Stimulated activated CD4-positive, alpha-beta T cell treated with anti-CD3 and anti-CD28 coated beads, Interleukin-2, amount 100 ng/mL, for 4 hours (primary cell): Measurements from ENCODE around the gene MYL11.

ENCODE experiments used
- DNase-seq: peaks from one replicate; pipeline ENCODE4 v3.0.0-alpha.2; 2020; ENCODE audit warnings: low read depth

MYL11 gene

GRCh38 chr16:30371248-30371816, 3.3 kb upstream of the MYL11 start:
- no peak for DNase-seq

GRCh38 chr16:30372038-30372712, 2.4 kb upstream of the MYL11 start:
- no peak for DNase-seq

GRCh38 chr16:30372725-30373124, 1.9 kb upstream of the MYL11 start:
- DNase-seq: no peak

GRCh38 chr16:30375864-30376263, 1.3 kb downstream of the MYL11 start:
- no peak for DNase-seq

GRCh38 chr16:30376461-30376902, 1.9 kb downstream of the MYL11 start:
- no peak for DNase-seq

GRCh38 chr16:30377050-30377811, 2.6 kb downstream of the MYL11 start:
- DNase-seq: no peak

- DNase-seq: peak; percentile 88
These were observed 3.2 kb downstream of the MYL11 start for GRCh38 chr16:30377812-30378235.

- peak; percentile 98 for DNase-seq
These were observed 3.9 kb downstream of the MYL11 start for GRCh38 chr16:30378236-30379157.

GRCh38 chr16:30379158-30379783, 4.7 kb downstream of the MYL11 start:
- no peak for DNase-seq

- DNase-seq: no peak
These were observed 5.6 kb downstream of the MYL11 start for GRCh38 chr16:30380072-30380802.

- no peak for DNase-seq
These were observed 6.2 kb downstream of the MYL11 start for GRCh38 chr16:30380803-30381208.

GRCh38 chr16:30381291-30382041, 6.9 kb downstream of the MYL11 start:
- DNase-seq: no peak

GRCh38 chr16:30382111-30382881, 7.7 kb downstream of the MYL11 start, which contains the start of gene SEPTIN1:
Gene SEPTIN1, minus strand, starts transcription at chr16:30382561. Its CDS starts 19 bp downstream, at chr16:30382542.
- DNase-seq: peak; percentile 62

- DNase-seq: no peak
These were observed 8.9 kb downstream of the MYL11 start for GRCh38 chr16:30383521-30383920.

GRCh38 chr16:30394592-30395154, 20.1 kb downstream of the MYL11 start:
- DNase-seq: no peak

- DNase-seq: no peak
These were observed 20.8 kb downstream of the MYL11 start, which contains the start of gene ZNF48 for GRCh38 chr16:30395155-30395991. Gene ZNF48, plus strand, starts transcription at chr16:30395420. Its CDS starts 375 bp downstream, at chr16:30395795.

GRCh38 chr16:30395992-30396585, 21.5 kb downstream of the MYL11 start:
- DNase-seq: no peak
